Measurements from ENCODE around the gene TMEM125.

Gene TMEM125

GRCh38 chr1:43304314-43304681, 34.5 kb downstream of the TMEM125 start:
- H3K4me3 ChIP-seq (replicated peaks in 1 of 2; ENCODE audit: low read depth in 2 of 2, low read length in 2 of 2): no peak overlapping the region
- no peak for DNase-seq (ENCODE audit: low read depth in 2 of 2)
- TF ChIP-seq CTCF (IDR thresholded peaks at IDR 0.05; ENCODE audit: low read depth, low read length): no peak

DNA sequence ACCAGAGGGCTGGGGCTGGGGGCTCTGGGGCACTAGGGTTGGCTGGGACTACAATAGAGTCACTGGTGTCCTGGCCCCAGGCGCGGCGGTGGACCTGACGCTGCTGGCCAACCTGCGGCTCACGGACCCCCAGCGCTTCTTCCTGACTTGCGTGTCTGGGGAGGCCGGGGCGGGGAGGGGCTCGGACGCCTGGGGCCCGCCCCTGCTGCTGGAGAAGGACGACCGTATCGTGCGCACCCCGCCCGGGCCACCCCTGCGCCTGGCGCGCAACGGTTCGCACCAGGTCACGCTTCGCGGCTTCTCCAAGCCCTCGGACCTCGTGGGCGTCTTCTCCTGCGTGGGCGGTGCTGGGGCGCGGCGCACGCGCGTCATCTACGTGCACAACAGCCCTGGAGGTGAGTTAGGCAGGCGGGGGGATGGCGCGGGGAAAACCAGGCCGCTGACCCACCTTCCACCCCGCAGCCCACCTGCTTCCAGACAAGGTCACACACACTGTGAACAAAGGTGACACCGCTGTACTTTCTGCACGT, 35.1 kb downstream of the TMEM125 start:
- no peak overlapping the region for H3K4me3 ChIP-seq (replicated peaks in 1 of 2; ENCODE audit: low read depth in 2 of 2, low read length in 2 of 2)
- TF ChIP-seq CTCF (IDR thresholded peaks at IDR 0.05; ENCODE audit: low read depth, low read length): no peak
- no peak for DNase-seq (ENCODE audit: low read depth in 2 of 2)

DNA sequence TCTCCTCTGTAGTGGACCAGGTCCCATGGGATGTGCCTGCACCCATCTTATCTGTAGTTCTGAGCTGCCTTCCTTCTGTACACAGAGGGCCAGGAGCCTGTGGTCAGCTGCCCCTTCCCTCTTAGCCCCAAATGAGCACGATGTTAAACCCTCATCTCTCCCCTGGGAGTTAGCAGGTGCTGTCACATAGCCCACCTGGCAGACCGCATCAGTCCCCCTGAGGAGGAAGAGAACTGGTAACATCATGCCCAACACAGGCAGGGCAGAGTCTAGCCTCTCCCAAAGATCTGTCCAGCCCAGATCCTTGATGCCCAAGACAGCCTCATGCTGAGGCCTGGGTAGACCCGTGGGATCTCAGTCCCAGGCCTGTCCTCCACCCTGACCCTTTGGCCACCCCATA, 35.7 kb downstream of the TMEM125 start:
- no peak for TF ChIP-seq CTCF (IDR thresholded peaks at IDR 0.05; ENCODE audit: low read depth, low read length)
- no peak overlapping the region for H3K4me3 ChIP-seq (replicated peaks in 1 of 2; ENCODE audit: low read depth in 2 of 2, low read length in 2 of 2)
- DNase-seq (ENCODE audit: low read depth in 2 of 2): no peak

DNA sequence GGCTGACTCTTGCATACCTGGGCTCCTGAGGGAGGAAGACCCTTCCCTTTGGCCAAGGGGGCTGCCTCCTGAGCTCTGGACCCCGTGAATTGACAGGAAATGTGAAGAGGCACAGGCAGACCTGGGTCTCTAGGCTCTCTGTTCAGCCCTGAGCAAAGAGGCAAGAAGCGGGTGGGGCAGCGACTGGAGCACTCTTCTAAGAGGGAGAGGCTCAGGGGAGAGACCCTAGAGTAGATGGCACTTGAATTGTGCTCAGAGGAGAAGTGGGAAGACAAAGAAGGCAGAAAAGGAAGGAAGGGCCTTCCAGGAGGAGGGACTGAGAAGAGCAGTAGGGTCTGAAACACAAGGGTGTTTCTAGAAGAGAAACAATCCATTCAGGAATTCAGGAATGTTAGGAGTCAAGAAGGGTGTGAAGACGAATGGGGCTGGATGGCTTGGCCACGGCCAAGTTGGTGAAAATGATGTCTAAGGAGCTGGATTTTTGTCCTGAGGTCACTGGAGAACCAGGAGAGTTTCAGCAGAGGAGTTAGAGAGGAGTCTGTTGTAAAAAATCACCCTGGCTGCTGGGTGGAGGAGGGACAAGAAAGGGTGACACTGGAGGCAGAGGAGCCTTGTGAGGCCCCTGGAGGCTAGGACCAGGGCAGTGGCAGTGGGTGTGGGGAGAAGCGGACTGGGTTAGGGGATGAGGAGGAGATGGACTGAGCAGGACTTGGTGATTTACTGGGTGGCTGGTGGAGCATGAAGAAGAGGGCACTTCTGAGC, 36.3 kb downstream of the TMEM125 start:
- no peak for TF ChIP-seq CTCF (IDR thresholded peaks at IDR 0.05; ENCODE audit: low read depth, low read length)
- no peak overlapping the region for H3K4me3 ChIP-seq (replicated peaks in 1 of 2; ENCODE audit: low read depth in 2 of 2, low read length in 2 of 2)
- no peak for DNase-seq (ENCODE audit: low read depth in 2 of 2)

- no peak overlapping the region for H3K4me3 ChIP-seq (replicated peaks in 1 of 2; ENCODE audit: low read depth in 2 of 2, low read length in 2 of 2)
- DNase-seq (ENCODE audit: low read depth in 2 of 2): no peak
- TF ChIP-seq CTCF (IDR thresholded peaks at IDR 0.05; ENCODE audit: low read depth, low read length): no peak
Measured at GRCh38 chr1:43306688-43307457, 37.1 kb downstream of the TMEM125 start.

GRCh38 chr1:43307458-43308158, 37.8 kb downstream of the TMEM125 start:
- H3K4me3 ChIP-seq (replicated peaks in 1 of 2; ENCODE audit: low read depth in 2 of 2, low read length in 2 of 2): no peak overlapping the region
- no peak for TF ChIP-seq CTCF (IDR thresholded peaks at IDR 0.05; ENCODE audit: low read depth, low read length)
- no peak for DNase-seq (ENCODE audit: low read depth in 2 of 2)

Data from cardiac fibroblast (primary cell).